Hepatocyte (in vitro differentiated cells): ENCODE results near the gene C4orf46. TPM values are rescaled to one million over a fixed set of nuclear protein-coding genes. Genes with fewer than 3 reads are reported as not detected.
"Not testable (repeated sequence)": the region's sequence is repeated elsewhere in the genome, so short reads cannot be mapped to it uniquely, and the experiment has no call there.

Experiments used
- DNase-seq: peaks from one replicate; pipeline ENCODE4 v3.0.0-alpha.2; 2016; ENCODE audit warnings: low spot score
- H2AFZ ChIP-seq: fragments of 200-600 bp; sonication (generic); 2 replicates; pipeline ENCODE4 v1.6.0; 2016; ENCODE audit warnings: antibody characterized with exemption, mild to moderate bottlenecking
- H3K27ac ChIP-seq: fragments of 200-600 bp; sonication (generic); 2 replicates; pipeline ENCODE4 v1.5.1; 2016; ENCODE audit warnings: mild to moderate bottlenecking
- H3K27me3 ChIP-seq: fragments of 200-600 bp; sonication (generic); 2 replicates; pipeline ENCODE4 v1.6.1; 2016
- H3K36me3 ChIP-seq: fragments of 200-600 bp; sonication (generic); replicated peaks from 2 replicates; pipeline ENCODE4 v1.5.1; 2016; ENCODE audit warnings: low read depth; ENCODE audit not compliant: insufficient read depth
- H3K4me1 ChIP-seq: fragments of 200-600 bp; sonication (generic); 2 replicates; pipeline ENCODE4 v1.5.1; 2016; ENCODE audit warnings: mild to moderate bottlenecking, moderate library complexity; ENCODE audit not compliant: insufficient read depth
- H3K4me2 ChIP-seq: fragments of 200-600 bp; sonication (generic); 2 replicates; pipeline ENCODE4 v1.6.0; 2016
- H3K4me3 ChIP-seq: fragments of 200-600 bp; sonication (generic); 2 replicates; pipeline ENCODE4 v1.5.1; 2016; ENCODE audit warnings: mild to moderate bottlenecking
- H3K79me2 ChIP-seq: fragments of 200-600 bp; sonication (generic); 2 replicates; pipeline ENCODE4 v1.6.0; 2017; ENCODE audit warnings: mild to moderate bottlenecking
- H3K9me2 ChIP-seq: fragments of 200-600 bp; sonication (generic); replicated peaks from 2 replicates; pipeline ENCODE4 v1.6.0; 2017; ENCODE audit warnings: mild to moderate bottlenecking; ENCODE audit not compliant: insufficient read depth
- H3K9me3 ChIP-seq: fragments of 200-600 bp; sonication (generic); 2 replicates; pipeline ENCODE4 v1.5.1; 2016; ENCODE audit warnings: low read depth, mild to moderate bottlenecking
- H4K20me1 ChIP-seq: fragments of 200-600 bp; sonication (generic); 2 replicates; pipeline ENCODE4 v1.6.0; 2016; ENCODE audit warnings: mild to moderate bottlenecking; ENCODE audit not compliant: insufficient read depth, poor library complexity, severe bottlenecking
- CTCF ChIP-seq: fragments of 200-600 bp; sonication (generic); IDR thresholded peaks from 2 replicates; pipeline ENCODE4 v1.5.1; 2016; ENCODE audit warnings: antibody characterized with exemption, mild to moderate bottlenecking; ENCODE audit not compliant: poor library complexity
- EZH2 ChIP-seq: fragments of 200-600 bp; sonication (generic); IDR thresholded peaks from 2 replicates; pipeline ENCODE4 v1.6.1; 2016; ENCODE audit warnings: antibody characterized with exemption, mild to moderate bottlenecking, borderline replicate concordance
- EZH2phosphoT487 ChIP-seq: fragments of 200-600 bp; sonication (generic); IDR thresholded peaks from one replicate; pipeline ENCODE4 v1.6.1; 2018; ENCODE audit warnings: antibody characterized with exemption, mild to moderate bottlenecking, low read depth, moderate library complexity; ENCODE audit not compliant: unreplicated experiment, severe bottlenecking
- WGBS: methylation state at CpG from one replicate; pipeline ENCODE4 v1.1.6; 2016; ENCODE audit warnings: low lambda C conversion rate; ENCODE audit errors: missing lambda C conversion rate; 5-methylcytosine and 5-hydroxymethylcytosine counted together
- polyA plus RNA-seq: library from polyadenylated mRNA; unstranded; fragments of >200 nt; fragmentation: Nextera tagmentation; extraction: Ambion mirVana; gene quantifications from 2 replicates; pipeline ENCODE4 v1.2.1, GENCODE V29; 2016
- total RNA-seq: library from RNA; depleted of rRNA; stranded (reverse); fragments of >200 nt; gene quantifications from 2 replicates; pipeline ENCODE4 v1.2.3, GENCODE V29; 2014

The C4orf46 gene
- total and polyA plus RNA-seq, 2 experiments from 2014 or later: 9.5 to 18.3 TPM

- Histone ChIP-seq H3K27me3 (no peaks in the 10 kb centered on the region), H3K9me3 (no peaks in the 10 kb centered on the region), H4K20me1 (no peaks in the 10 kb centered on the region), H2AFZ (no peak overlapping the region), H3K4me3 (no peak overlapping the region), H3K79me2 (peaks cover 36% of the 10 kb centered on the region), H3K4me1 (no peaks in the 10 kb centered on the region), H3K4me2 (no peak overlapping the region), H3K9me2 (no peaks in the 10 kb centered on the region), H3K27ac (no peak overlapping the region), H3K36me3 (no peaks in the 10 kb centered on the region)
- 76% methylated on average over 3 of the region's 3 CpGs for WGBS
- TF ChIP-seq EZH2phosphoT487 (no peak), EZH2 (no peak), CTCF (peak; percentile 42)
- DNase-seq: peak; percentile 14
Measured at GRCh38 chr4:158667651-158668198, 4.0 kb downstream of the C4orf46 start.

GRCh38 chr4:158666892-158667291, 4.8 kb downstream of the C4orf46 start:
- TF ChIP-seq CTCF: no peak
- TF ChIP-seq EZH2phosphoT487: no peak
- TF ChIP-seq EZH2: no peak
- Histone ChIP-seq H3K79me2 (peaks cover 36% of the 10 kb centered on the region), H4K20me1 (no peaks in the 10 kb centered on the region), H2AFZ (no peak overlapping the region), H3K4me1 (no peaks in the 10 kb centered on the region), H3K4me2 (no peak overlapping the region), H3K9me2 (no peaks in the 10 kb centered on the region), H3K27me3 (no peaks in the 10 kb centered on the region), H3K36me3 (no peaks in the 10 kb centered on the region), H3K27ac (no peak overlapping the region), H3K4me3 (no peak overlapping the region), H3K9me3 (no peaks in the 10 kb centered on the region)
- 95% methylated on average over 2 of the region's 2 CpGs for WGBS
- no peak for DNase-seq

GRCh38 chr4:158664806-158665205, 6.9 kb downstream of the C4orf46 start:
- Histone ChIP-seq H3K4me1 (no peaks in the 10 kb centered on the region), H4K20me1 (no peaks in the 10 kb centered on the region), H3K79me2 (peaks cover 29% of the 10 kb centered on the region), H2AFZ (no peak overlapping the region), H3K36me3 (no peaks in the 10 kb centered on the region), H3K9me2 (no peaks in the 10 kb centered on the region), H3K27ac (no peak overlapping the region), H3K9me3 (no peaks in the 10 kb centered on the region), H3K4me2 (no peak overlapping the region), H3K27me3 (no peaks in the 10 kb centered on the region), H3K4me3 (no peak overlapping the region)
- 99% methylated on average over 18 of the region's 18 CpGs for WGBS
- TF ChIP-seq CTCF (no peak), EZH2 (no peak), EZH2phosphoT487 (no peak)
- DNase-seq: no peak

GRCh38 chr4:158663707-158664625, 7.7 kb downstream of the C4orf46 start:
- H3K27ac ChIP-seq, DNase-seq, H2AFZ ChIP-seq, H4K20me1 ChIP-seq, H3K4me3 ChIP-seq, H3K4me2 ChIP-seq, H3K9me2 ChIP-seq, H3K9me3 ChIP-seq, H3K27me3 ChIP-seq, H3K4me1 ChIP-seq, H3K36me3 ChIP-seq: not testable (repeated sequence)
- WGBS: 76% methylated on average over 8 of the region's 8 CpGs
- peaks cover 21% of the 10 kb centered on the region for H3K79me2 ChIP-seq

GRCh38 chr4:158663255-158663654, 8.4 kb downstream of the C4orf46 start:
- not testable (repeated sequence) for DNase-seq, H3K9me2 ChIP-seq, H3K4me3 ChIP-seq, H3K27ac ChIP-seq, H3K4me1 ChIP-seq, H3K36me3 ChIP-seq, H4K20me1 ChIP-seq, H3K9me3 ChIP-seq, H3K27me3 ChIP-seq, H2AFZ ChIP-seq, H3K4me2 ChIP-seq
- WGBS: 83% methylated on average over 4 of the region's 4 CpGs
- peaks cover 14% of the 10 kb centered on the region for H3K79me2 ChIP-seq
